ENCODE data around the gene SRF. TPM values are rescaled to one million over a fixed set of nuclear protein-coding genes. Genes with fewer than 3 reads are reported as not detected.

SRF gene
- polyA plus RNA-seq, 6 donors from 2014 or later: 2.5 to 5.3 (median 4.7) TPM

DNA sequence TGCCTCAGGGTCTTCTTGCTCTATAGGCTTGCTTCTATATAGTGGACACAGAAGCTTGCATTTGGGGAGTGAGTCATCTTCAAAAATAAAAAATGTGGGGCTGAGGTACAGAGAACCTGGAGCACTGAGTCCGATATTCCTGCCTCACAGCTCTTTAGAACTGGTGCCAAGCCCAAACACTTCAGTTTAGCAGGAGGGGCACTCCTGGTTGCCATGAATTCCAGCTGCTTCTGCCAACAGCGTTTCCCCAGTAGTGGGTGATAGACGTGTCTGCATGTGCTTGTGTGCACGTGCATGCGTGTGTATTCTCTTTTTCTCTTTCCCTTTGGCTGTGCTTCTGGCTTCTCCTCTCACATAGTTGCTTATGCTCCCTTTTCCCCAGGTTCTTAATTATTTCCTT, 46.3 kb downstream of the SRF start:
- Mint-ChIP-seq H3K4me3 (no peak overlapping the region), H3K4me1 (peaks cover 2 to 21% (median 13%) of the 10 kb centered on the region in 3 donors), H3K27ac (peak overlapping the region in 1 of 6 donors; percentile 20), H3K36me3 (peaks cover 9 to 13% of the 10 kb centered on the region in 2 donors), H3K9me3 (no peaks in the 10 kb centered on the region), H3K27me3 (no peaks in the 10 kb centered on the region)
- DNase-seq (no peak), ATAC-seq (ENCODE audit: low read depth in 2 of 2) (no peak)

DNA sequence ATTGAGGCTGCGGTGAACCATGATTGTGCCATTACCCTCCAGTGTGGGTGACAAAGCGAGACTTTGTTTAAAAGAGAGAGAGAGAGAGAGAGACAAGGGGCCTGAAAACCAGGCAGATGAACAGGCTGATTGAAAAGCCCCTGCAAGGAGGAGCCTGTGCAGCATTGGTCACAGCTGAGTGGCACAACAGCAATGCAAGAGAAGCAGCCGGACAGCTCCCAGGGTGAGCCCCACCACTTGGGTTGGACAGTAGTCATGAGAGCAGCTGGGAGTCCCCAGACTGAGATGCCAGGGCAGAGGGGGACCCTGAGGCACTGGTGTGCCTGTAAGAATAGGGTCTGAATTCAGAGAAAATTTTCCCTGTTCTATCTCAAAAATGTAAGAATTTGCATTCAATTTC, 48.0 kb downstream of the SRF start:
- Mint-ChIP-seq H3K4me1 (peaks cover 17 to 34% (median 26%) of the 10 kb centered on the region in 3 donors), H3K4me3 (no peak overlapping the region), H3K27ac (peak overlapping the region in 4 of 6 donors; percentile 5 to 45 (median 25)), H3K27me3 (no peaks in the 10 kb centered on the region), H3K9me3 (no peaks in the 10 kb centered on the region), H3K36me3 (peaks cover 9 to 21% of the 10 kb centered on the region in 2 donors)
- no peak for DNase-seq
- no peak for ATAC-seq (ENCODE audit: low read depth in 2 of 2)

DNA sequence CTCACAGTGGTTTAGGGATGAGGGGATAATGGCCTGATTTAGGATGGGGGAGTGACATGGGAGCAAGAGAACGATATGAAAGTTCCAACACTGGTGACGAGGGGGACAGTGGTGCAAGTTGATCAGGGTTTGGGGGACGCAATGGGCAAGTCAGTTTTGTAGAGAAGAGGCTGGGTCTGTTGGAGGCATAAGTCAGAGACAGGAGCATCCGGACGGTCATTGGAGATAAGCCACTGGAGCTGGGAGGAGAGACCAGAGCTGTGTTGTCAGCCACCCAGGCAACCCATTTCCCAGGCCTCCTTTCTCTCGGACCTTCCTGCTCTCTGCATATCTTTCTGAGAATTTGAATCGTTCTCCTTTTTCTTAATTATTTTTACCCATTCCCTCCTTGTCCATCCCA, 48.7 kb downstream of the SRF start:
- peak overlapping the region in 2 of 6 donors; percentile 29 to 75 for H3K27ac Mint-ChIP-seq
- H3K9me3 Mint-ChIP-seq: no peaks in the 10 kb centered on the region
- ATAC-seq (ENCODE audit: low read depth in 2 of 2) (no peak), DNase-seq (no peak)
- H3K27me3 Mint-ChIP-seq: no peaks in the 10 kb centered on the region
- H3K36me3 Mint-ChIP-seq: peaks cover 9 to 21% of the 10 kb centered on the region in 2 donors
- H3K4me1 Mint-ChIP-seq: peaks cover 24 to 40% (median 33%) of the 10 kb centered on the region in 3 donors
- H3K4me3 Mint-ChIP-seq: no peak overlapping the region

DNA sequence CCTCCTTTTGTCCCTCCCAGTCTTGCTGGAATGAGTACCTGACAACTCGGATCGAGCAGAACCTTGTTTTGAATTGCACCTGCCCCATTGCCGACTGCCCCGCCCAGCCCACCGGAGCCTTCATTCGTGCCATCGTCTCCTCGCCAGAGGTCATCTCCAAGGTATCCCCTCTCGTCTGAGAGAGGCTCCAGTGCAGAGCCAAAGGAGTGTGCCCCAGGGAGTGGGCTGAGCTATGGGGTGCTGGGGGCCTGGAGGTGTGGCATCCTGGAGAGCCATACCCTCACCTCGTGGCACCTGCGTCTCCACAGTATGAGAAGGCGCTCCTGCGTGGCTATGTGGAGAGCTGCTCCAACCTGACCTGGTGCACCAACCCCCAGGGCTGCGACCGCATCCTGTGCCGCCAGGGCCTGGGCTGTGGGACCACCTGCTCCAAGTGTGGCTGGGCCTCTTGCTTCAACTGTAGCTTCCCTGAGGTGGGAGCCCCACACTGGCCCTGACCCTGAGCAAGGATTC, 49.4 kb downstream of the SRF start:
- peaks cover 28 to 42% (median 40%) of the 10 kb centered on the region in 3 donors for H3K4me1 Mint-ChIP-seq
- no peak for ATAC-seq (ENCODE audit: low read depth in 2 of 2)
- peaks cover 9 to 15% of the 10 kb centered on the region in 2 donors for H3K36me3 Mint-ChIP-seq

DNA sequence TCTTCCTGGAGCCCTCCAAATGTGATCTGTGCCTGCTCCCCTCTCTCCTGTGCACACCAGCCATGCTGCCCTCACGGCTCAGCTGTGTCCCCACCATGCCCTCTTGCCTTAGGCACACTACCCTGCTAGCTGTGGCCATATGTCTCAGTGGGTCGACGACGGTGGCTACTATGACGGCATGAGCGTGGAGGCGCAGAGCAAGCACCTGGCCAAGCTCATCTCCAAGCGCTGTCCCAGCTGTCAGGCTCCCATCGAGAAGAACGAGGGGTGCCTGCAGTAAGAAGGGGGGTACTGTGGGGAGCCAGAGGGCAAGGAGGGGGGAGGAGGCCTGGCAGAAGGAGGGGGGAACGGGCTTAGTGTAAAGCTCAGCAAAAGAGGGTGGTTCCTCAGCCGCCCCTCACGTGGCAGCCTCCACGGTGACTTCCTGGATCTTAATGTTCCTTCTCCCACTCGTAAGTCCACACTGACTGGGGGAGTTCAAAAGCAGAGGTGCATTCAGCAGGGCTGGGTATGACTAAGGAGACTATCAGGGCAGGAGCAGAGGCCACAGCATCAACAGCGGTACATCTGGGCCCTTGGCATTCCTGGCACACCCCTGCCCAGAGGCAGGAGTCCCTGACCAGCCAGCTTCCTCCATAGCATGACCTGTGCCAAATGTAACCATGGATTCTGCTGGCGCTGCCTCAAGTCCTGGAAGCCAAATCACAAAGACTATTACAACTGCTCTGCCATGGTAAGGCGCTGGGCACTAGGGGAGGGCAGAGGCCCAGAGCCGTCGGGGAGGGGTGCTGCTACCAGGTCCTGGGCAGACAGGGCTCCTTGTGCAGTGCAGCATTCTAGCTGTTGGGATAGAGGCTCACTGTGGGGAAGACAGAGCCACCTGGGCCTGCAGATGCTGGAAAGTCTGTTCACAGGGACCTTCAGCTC, 50.2 kb downstream of the SRF start:
- H3K27ac Mint-ChIP-seq: peak overlapping the region; percentile 79 to 100 (median 96)
- ATAC-seq (ENCODE audit: low read depth in 2 of 2) (no peak), DNase-seq (no peak)
- peak overlapping the region in 1 of 8 donors; percentile 18 for H3K4me3 Mint-ChIP-seq
- peaks cover 33 to 51% (median 48%) of the 10 kb centered on the region in 3 donors for H3K4me1 Mint-ChIP-seq
- H3K36me3 Mint-ChIP-seq: peaks cover 9 to 11% of the 10 kb centered on the region in 2 donors
- no peaks in the 10 kb centered on the region for H3K9me3 Mint-ChIP-seq
- no peaks in the 10 kb centered on the region for H3K27me3 Mint-ChIP-seq

More for the DNA sequence above, 49.4 kb downstream of the SRF start:
- Mint-ChIP-seq H3K4me3 (no peak overlapping the region), H3K9me3 (no peaks in the 10 kb centered on the region), H3K27me3 (no peaks in the 10 kb centered on the region), H3K27ac (peak overlapping the region in 4 of 6 donors; percentile 8 to 99 (median 77))
- DNase-seq: no peak

DNA sequence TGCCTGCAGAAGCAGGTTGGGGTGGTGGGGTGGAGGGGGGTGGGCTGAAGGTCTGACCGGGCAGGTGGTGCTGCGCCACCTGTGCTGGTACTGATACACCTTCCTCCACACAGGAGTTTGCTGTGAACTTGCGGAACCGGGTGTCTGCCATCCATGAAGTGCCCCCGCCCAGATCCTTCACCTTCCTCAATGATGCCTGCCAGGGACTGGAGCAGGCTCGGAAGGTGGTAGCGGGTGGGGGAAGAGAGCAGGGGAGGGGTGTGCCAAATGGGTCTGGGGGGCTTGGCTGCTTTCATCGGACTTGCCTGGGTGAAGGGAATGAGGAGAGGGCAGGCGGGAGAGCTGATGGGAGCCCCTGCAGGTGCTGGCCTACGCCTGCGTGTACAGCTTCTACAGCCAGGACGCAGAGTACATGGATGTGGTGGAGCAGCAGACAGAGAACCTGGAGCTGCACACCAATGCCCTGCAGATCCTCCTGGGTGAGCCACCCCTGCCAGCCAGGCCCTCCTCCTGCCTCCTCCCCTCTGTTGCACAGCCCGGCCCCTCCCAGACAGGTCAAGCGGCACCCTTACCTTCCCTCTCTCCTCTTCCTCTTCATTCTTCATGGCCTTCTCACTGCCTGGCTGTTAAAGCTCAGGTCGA, 51.5 kb downstream of the SRF start:
- no peaks in the 10 kb centered on the region for H3K27me3 Mint-ChIP-seq
- peak overlapping the region in 2 of 8 donors; percentile 20 to 50 for H3K4me3 Mint-ChIP-seq
- no peak for DNase-seq
- no peaks in the 10 kb centered on the region for H3K9me3 Mint-ChIP-seq
- H3K4me1 Mint-ChIP-seq: peaks cover 39 to 59% (median 53%) of the 10 kb centered on the region in 3 donors
- peaks cover 7% of the 10 kb centered on the region in 2 donors for H3K36me3 Mint-ChIP-seq
- no peak for ATAC-seq (ENCODE audit: low read depth in 2 of 2)
- peak overlapping the region; percentile 99 to 100 (median 100) for H3K27ac Mint-ChIP-seq

- Mint-ChIP-seq H3K27me3 (no peaks in the 10 kb centered on the region), H3K36me3 (peaks cover 5 to 7% of the 10 kb centered on the region in 2 donors), H3K4me1 (peaks cover 44 to 65% (median 53%) of the 10 kb centered on the region in 3 donors), H3K4me3 (peak overlapping the region in 3 of 8 donors; percentile 3 to 50 (median 20)), H3K9me3 (no peaks in the 10 kb centered on the region), H3K27ac (peak overlapping the region; percentile 99 to 100 (median 100))
- ATAC-seq (ENCODE audit: low read depth in 2 of 2) (no peak), DNase-seq (no peak)
Measured at GRCh38 chr6:43223175-43223574, 52.1 kb downstream of the SRF start.

GRCh38 chr6:43226192-43226851, 55.3 kb downstream of the SRF start:
- peaks cover 46 to 73% (median 54%) of the 10 kb centered on the region in 3 donors for H3K4me1 Mint-ChIP-seq
- H3K27me3 Mint-ChIP-seq: peaks cover 0 to 3% (median 2%) of the 10 kb centered on the region in 3 donors
- H3K9me3 Mint-ChIP-seq: no peaks in the 10 kb centered on the region
- peaks cover 0 to 7% of the 10 kb centered on the region in 2 donors for H3K36me3 Mint-ChIP-seq
- H3K27ac Mint-ChIP-seq: peak overlapping the region; percentile 99 to 100 (median 100)
- H3K4me3 Mint-ChIP-seq: peak overlapping the region in 2 of 8 donors; percentile 51 to 89
- no peak for DNase-seq
- ATAC-seq (ENCODE audit: low read depth in 2 of 2): no peak

- Mint-ChIP-seq H3K27ac (peak within 1 kb of the TSS; percentile 84 to 99 (median 94)), H3K4me1 (peaks cover 29 to 51% (median 37%) of the 10 kb centered on the region in 3 donors), H3K9me3 (no peaks in the 10 kb centered on the region), H3K4me3 (peak within 1 kb of the TSS; percentile 86 to 94 (median 89)), H3K27me3 (peaks cover 4 to 23% (median 18%) of the 10 kb centered on the region in 3 donors), H3K36me3 (no peaks in the 10 kb centered on the region)
- ATAC-seq (ENCODE audit: low read depth in 2 of 2): peak; percentile 67 to 71
- peak; percentile 82 for DNase-seq
Measured at GRCh38 chr6:43228951-43229802, 58.1 kb downstream of the SRF start, which contains the start of gene DNPH1. DNPH1 (minus strand) TSS chr6:43229481; CDS start chr6:43229456, 25 bp downstream.

DNA sequence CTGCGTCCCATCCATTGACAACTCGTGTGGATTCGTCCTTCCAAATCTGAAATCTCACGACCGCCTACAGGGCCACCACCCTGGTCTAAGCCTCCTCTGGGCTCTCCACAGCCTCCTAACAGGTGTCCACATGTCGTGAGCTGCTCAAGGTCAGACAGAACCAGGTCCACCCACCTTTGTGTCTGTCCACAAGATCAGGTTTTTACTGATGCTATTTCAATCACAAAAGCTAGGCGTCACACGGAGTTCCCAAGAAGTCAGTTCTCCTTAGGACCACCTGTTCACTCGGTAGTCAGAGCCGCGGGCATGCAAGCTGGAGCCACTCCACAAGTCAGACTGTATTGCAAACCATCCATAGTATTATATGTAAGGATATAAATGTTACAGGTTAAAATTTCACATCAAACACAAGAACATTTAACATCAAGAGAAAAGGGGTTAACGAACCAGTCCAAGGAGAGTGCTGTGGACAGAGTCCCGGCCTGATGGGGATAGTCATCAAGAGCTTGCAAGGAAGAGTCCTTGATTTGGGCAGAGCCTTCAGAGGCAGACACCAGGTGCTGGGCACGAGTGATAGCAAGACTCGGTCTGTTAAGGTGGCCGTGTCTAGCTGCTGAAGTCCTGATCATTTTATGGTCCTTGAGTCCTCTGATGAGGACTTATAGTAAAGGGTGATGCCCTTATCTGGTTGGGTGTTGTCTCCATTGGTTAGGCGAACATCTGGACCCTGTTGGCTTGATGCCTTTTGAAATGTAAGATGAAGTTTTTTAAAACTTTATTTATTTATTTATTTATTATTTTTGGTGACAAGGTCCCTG, 58.9 kb downstream of the SRF start:
- Mint-ChIP-seq H3K4me1 (peaks cover 24 to 42% (median 31%) of the 10 kb centered on the region in 3 donors), H3K27ac (peak overlapping the region; percentile 22 to 99 (median 93)), H3K36me3 (no peaks in the 10 kb centered on the region), H3K27me3 (peaks cover 4 to 28% (median 25%) of the 10 kb centered on the region in 3 donors), H3K4me3 (peak overlapping the region; percentile 86 to 94 (median 89)), H3K9me3 (no peaks in the 10 kb centered on the region)
- no peak for DNase-seq
- no peak for ATAC-seq (ENCODE audit: low read depth in 2 of 2)

DNA sequence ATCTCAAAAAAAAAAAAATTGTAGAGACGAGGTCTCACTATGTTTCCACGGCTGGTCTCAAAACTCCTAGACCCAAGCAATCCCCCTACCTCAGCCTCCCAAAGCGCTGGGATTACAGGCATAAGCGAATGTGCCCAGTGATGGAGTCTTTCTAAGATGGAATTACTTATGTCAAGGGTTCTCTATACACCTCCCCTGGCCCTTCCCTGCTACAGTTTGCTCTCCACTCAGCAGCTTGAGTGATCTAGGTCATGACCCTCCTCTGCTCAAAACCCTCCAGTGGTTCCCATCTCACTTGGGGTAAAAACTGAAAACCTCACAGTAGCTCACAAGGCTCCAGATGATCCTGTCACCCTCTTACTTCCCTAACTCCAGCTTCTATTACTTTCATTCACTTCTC, 60.0 kb downstream of the SRF start:
- Mint-ChIP-seq H3K4me1 (peaks cover 16 to 32% (median 24%) of the 10 kb centered on the region in 3 donors), H3K27ac (peak overlapping the region in 3 of 6 donors; percentile 9 to 78 (median 40)), H3K36me3 (no peaks in the 10 kb centered on the region), H3K27me3 (peaks cover 8 to 34% (median 25%) of the 10 kb centered on the region in 3 donors), H3K4me3 (peak overlapping the region in 3 of 8 donors; percentile 5 to 77 (median 13)), H3K9me3 (no peaks in the 10 kb centered on the region)
- DNase-seq (no peak), ATAC-seq (ENCODE audit: low read depth in 2 of 2) (no peak)

Data from naive B cell (primary cell).